ENCODE results near the gene RABGAP1L. TPM values are rescaled to one million over a fixed set of nuclear protein-coding genes. Genes with fewer than 3 reads are reported as not detected.

Gene RABGAP1L
- total RNA-seq, 2 donors from 2014 or later, result 51.4 to 124 TPM

DNA sequence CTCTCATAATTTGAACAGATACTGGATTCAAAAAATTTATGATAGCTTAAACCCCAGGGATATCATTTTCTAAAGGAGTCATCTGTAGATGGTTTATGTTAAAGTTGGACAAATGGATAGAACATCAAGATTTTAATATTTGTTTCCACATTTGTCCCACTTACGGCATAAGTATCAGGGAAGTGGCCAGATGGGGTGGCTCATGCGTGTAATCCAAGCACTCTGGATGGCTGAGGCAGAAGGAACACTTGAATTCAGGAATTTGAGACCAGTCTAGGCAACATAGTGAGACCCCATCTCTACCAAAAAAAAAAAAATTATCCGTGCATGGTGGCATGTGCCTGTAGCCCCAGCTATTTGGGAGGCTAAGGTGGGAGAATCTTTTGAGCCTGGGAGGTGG is 517.5 kb downstream of the RABGAP1L start:
- DNase-seq, result no peak
- Histone ChIP-seq H3K27ac (no peak overlapping the region), H3K9me3 (no peaks in the 10 kb centered on the region), H3K4me3 (no peak overlapping the region), H3K27me3 (no peaks in the 10 kb centered on the region), H3K36me3 (replicated peaks in 1 of 2; ENCODE audit: insufficient read depth in 1 of 2, low read depth in 2 of 2) (no peaks in the 10 kb centered on the region), H3K4me1 (no peaks in the 10 kb centered on the region)
- WGBS, 2 donors, result 94 to 96% methylated on average over 3 of the region's 3 CpGs
- TF ChIP-seq, protein P1, sequence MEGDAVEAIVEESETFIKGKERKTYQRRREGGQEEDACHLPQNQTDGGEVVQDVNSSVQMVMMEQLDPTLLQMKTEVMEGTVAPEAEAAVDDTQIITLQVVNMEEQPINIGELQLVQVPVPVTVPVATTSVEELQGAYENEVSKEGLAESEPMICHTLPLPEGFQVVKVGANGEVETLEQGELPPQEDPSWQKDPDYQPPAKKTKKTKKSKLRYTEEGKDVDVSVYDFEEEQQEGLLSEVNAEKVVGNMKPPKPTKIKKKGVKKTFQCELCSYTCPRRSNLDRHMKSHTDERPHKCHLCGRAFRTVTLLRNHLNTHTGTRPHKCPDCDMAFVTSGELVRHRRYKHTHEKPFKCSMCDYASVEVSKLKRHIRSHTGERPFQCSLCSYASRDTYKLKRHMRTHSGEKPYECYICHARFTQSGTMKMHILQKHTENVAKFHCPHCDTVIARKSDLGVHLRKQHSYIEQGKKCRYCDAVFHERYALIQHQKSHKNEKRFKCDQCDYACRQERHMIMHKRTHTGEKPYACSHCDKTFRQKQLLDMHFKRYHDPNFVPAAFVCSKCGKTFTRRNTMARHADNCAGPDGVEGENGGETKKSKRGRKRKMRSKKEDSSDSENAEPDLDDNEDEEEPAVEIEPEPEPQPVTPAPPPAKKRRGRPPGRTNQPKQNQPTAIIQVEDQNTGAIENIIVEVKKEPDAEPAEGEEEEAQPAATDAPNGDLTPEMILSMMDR (IDR thresholded peaks at IDR 0.05), result no peak
- TF ChIP-seq POLR2A (IDR thresholded peaks at IDR 0.05), result no peak
- ATAC-seq, result no peak
- intact Hi-C loops (cut with DNase I), result no loop called here

DNA sequence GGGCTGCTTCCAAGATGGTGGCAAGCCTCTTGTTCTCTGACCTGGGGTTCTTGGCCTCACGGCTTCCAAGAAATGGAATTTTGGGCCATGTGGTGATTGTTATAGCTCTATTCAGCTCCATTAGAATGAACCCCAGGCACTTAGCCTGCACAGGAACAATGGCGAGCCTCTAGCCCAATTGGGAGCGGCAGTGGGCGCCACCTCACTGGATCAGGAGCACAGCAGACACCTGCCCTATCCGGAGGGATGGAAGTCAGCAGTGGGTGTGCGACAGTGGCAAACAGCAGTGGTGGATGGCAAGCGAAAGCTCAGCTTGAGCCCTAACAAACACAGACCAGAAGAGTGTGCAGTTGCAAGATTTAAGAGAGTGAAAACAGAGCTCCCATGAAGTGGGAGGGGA is 519.3 kb downstream of the RABGAP1L start:
- Histone ChIP-seq H3K4me1 (no peaks in the 10 kb centered on the region), H3K27me3 (no peaks in the 10 kb centered on the region), H3K36me3 (replicated peaks in 1 of 2; ENCODE audit: insufficient read depth in 1 of 2, low read depth in 2 of 2) (no peaks in the 10 kb centered on the region), H3K9me3 (no peaks in the 10 kb centered on the region), H3K27ac (no peak overlapping the region), H3K4me3 (no peak overlapping the region)
- DNase-seq, result no peak
- TF ChIP-seq, protein P1 (IDR thresholded peaks at IDR 0.05), result no peak
- no peak for TF ChIP-seq POLR2A (IDR thresholded peaks at IDR 0.05)
- 94 to 97% methylated on average over 7 of the region's 7 CpGs for WGBS, 2 donors
- intact Hi-C loops (cut with DNase I), result no loop called here
- no peak for ATAC-seq

DNA sequence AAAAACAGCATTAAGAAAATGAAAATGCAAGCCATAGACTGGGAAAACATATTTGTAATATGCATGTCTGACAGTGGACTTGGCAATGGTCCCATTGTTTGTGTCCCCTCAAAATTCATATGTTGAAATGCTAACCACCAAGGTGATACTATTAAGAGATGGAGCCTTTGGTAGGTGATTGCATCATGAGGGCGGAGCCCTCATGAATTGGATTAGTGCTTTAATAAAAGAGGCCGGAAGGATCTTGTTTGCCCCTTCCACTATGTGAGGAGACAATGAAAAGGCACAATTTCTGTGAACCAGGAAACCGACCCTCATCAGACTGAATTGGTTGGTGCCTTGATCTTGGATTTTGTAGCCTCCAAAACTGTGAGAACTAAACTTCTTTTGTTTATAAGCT is 520.8 kb downstream of the RABGAP1L start:
- H3K36me3 ChIP-seq (replicated peaks in 1 of 2; ENCODE audit: insufficient read depth in 1 of 2, low read depth in 2 of 2), result no peaks in the 10 kb centered on the region
- H3K27me3 ChIP-seq, result no peaks in the 10 kb centered on the region
- WGBS, 2 donors, result 85 to 93% methylated on average over 3 of the region's 3 CpGs
- no peaks in the 10 kb centered on the region for H3K9me3 ChIP-seq
- H3K4me3 ChIP-seq, result no peak overlapping the region
- intact Hi-C loops (cut with DNase I), result no loop called here
- no peak overlapping the region for H3K27ac ChIP-seq
- no peaks in the 10 kb centered on the region for H3K4me1 ChIP-seq
- no peak for DNase-seq
- ATAC-seq, result no peak
- TF ChIP-seq POLR2A (IDR thresholded peaks at IDR 0.05), result no peak
- TF ChIP-seq, protein P1 (IDR thresholded peaks at IDR 0.05), result no peak

DNA sequence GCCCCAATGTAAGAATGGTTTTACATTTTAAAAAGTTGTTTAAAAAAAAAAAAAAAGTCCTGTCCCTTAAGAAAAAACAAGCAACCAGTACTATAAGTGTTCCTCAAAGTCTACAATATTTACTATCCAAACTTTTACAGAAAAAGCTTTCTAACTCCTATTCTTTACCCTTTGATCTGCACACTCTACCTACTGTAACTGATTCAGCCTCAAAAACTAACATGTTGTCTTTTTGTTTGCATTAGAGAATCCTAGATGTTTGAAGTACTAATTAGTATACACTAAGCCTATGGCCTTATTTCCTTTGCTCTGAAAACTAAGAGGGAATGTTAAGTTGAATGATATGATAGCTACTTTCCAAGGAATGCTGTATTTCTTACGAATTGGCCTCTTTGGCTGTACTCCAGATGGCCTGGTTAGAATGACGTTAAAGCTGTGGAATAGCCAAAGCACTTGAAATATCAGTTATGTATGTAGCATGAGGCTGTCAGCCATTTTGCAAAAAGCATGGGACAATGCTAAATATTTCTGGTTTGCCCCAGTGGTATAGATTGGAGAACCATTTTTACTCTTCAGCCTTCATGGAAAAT is 523.2 kb downstream of the RABGAP1L start:
- no peak for TF ChIP-seq POLR2A (IDR thresholded peaks at IDR 0.05)
- TF ChIP-seq, protein P1 (IDR thresholded peaks at IDR 0.05), result no peak
- 61 to 71% methylated on average over 2 of the region's 2 CpGs for WGBS, 2 donors
- no peak overlapping the region for H3K27ac ChIP-seq
- no peaks in the 10 kb centered on the region for H3K27me3 ChIP-seq
- H3K4me3 ChIP-seq, result no peak overlapping the region
- intact Hi-C loops (cut with DNase I), result no loop called here
- no peak for ATAC-seq
- H3K9me3 ChIP-seq, result no peaks in the 10 kb centered on the region
- no peaks in the 10 kb centered on the region for H3K4me1 ChIP-seq
- DNase-seq, result no peak
- no peaks in the 10 kb centered on the region for H3K36me3 ChIP-seq (replicated peaks in 1 of 2; ENCODE audit: insufficient read depth in 1 of 2, low read depth in 2 of 2)

DNA sequence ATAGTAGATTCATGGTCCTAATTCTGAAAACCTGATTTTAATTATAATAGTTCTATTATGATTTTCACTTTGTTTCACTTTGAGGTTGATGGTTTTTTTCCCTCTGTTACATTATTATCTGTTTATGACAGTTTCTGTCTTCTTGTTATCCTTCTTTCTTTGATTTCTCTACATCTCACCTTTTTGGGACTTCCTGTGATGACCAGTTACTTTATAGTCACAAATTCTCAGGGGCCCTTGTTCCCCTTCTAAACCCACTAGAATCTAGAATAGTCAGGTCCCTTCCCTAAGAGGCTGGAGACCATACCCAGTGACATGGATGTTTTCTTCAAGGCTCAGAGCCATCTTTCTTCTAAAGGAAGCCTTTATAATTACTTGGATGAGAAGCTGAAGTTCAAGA is 526.9 kb downstream of the RABGAP1L start:
- TF ChIP-seq, protein P1 (IDR thresholded peaks at IDR 0.05), result no peak
- TF ChIP-seq POLR2A (IDR thresholded peaks at IDR 0.05), result no peak

More for the DNA sequence above, 526.9 kb downstream of the RABGAP1L start:
- Histone ChIP-seq H3K36me3 (replicated peaks in 1 of 2; ENCODE audit: insufficient read depth in 1 of 2, low read depth in 2 of 2) (no peaks in the 10 kb centered on the region), H3K4me3 (no peak overlapping the region), H3K4me1 (no peaks in the 10 kb centered on the region), H3K27me3 (no peaks in the 10 kb centered on the region), H3K9me3 (no peaks in the 10 kb centered on the region), H3K27ac (no peak overlapping the region)
- intact Hi-C loops (cut with DNase I), result no loop called here
- DNase-seq, result no peak
- ATAC-seq, result no peak

All from body of pancreas (tissue), 4 donors.